SK-N-SH (cell line): ENCODE data around the gene CXorf65. TPM values are rescaled to one million over a fixed set of nuclear protein-coding genes. Genes with fewer than 3 reads are reported as not detected.

Source experiments
- CTCF ChIA-PET: fragments of 300-600, 350-600 bp; formaldehyde crosslinking; extraction: SDS; loops from one replicate; lab custom pipeline; 2021; lab: Yijun Ruan, JAX
- POLR2A ChIA-PET: fragments of 350-600 bp; sonication (Branson Sonifier 250); formaldehyde crosslinking; extraction: SDS; loops from one replicate; lab custom pipeline; 2020; ENCODE audit warnings: antibody characterized with exemption, inconsistent platforms; lab: Yijun Ruan, JAX
- DNase-seq: peaks from one replicate; pipeline ENCODE4 v3.0.0; 2012
- H2AFZ ChIP-seq: fragments of 200-600 bp; sonication (generic); 2 replicates; pipeline ENCODE4 v1.8.1; 2016; ENCODE audit warnings: antibody characterized with exemption, mild to moderate bottlenecking, low read depth
- H3F3A ChIP-seq: fragments of 200-600 bp; sonication (generic); replicated peaks from 2 replicates; pipeline ENCODE3; 2016; ENCODE audit warnings: antibody characterized with exemption, mild to moderate bottlenecking; ENCODE audit not compliant: insufficient read depth
- H3K27ac ChIP-seq, 2 experiments: fragments of 200-500 bp in 1 of 2; fragments of 200-600 bp in 1 of 2; sonication (Bioruptor generic) in 1 of 2; sonication (generic), shearing (Covaris generic) in 1 of 2; 2 replicates each; pipeline versions ENCODE4 v1.5.1 to v1.6.1; 2014 to 2016; ENCODE audit warnings: low read depth in 2 of 2, inconsistent platforms in 1 of 2, low read length in 1 of 2, mild to moderate bottlenecking in 1 of 2, mixed read lengths in 1 of 2
- H3K27me3 ChIP-seq: fragments of 200-600 bp; sonication (generic), shearing (Covaris generic); 2 replicates; pipeline ENCODE4 v1.6.1; 2016; ENCODE audit warnings: mixed run types; ENCODE audit not compliant: insufficient read depth
- H3K36me3 ChIP-seq, 2 experiments: fragments of 200-500 bp in 1 of 2; fragments of 200-600 bp in 1 of 2; sonication (Bioruptor generic) in 1 of 2; sonication (generic) in 1 of 2; replicated peaks in 1 of 2; 2 replicates each; pipeline versions ENCODE3 to v1.5.1; 2014 to 2016; ENCODE audit warnings: low read length in 1 of 2, mild to moderate bottlenecking in 1 of 2; ENCODE audit not compliant: insufficient read depth in 2 of 2, control insufficient read depth in 1 of 2
- H3K4me1 ChIP-seq, 2 experiments: fragments of 200-500 bp in 1 of 2; fragments of 200-600 bp in 1 of 2; sonication (Bioruptor generic) in 1 of 2; sonication (generic), shearing (Covaris generic) in 1 of 2; 2 replicates each; pipeline versions ENCODE4 v1.5.1 to v1.6.1; 2014 to 2016; ENCODE audit warnings: low read depth in 1 of 2, low read length in 1 of 2, mixed run types in 1 of 2; ENCODE audit not compliant: insufficient read depth in 2 of 2, control insufficient read depth in 1 of 2
- H3K4me2 ChIP-seq: fragments of 200-600 bp; sonication (generic), shearing (Covaris generic); 2 replicates; pipeline ENCODE4 v1.6.1; 2017; ENCODE audit warnings: mixed run types
- H3K4me3 ChIP-seq, 2 experiments: fragments of 200-500 bp in 1 of 2; fragments of 200-600 bp in 1 of 2; sonication (Bioruptor generic) in 1 of 2; sonication (generic), shearing (Covaris generic) in 1 of 2; 2 replicates each; pipeline versions ENCODE4 v1.5.1 to v1.8.1; 2014 to 2016; ENCODE audit warnings: low read depth in 2 of 2, inconsistent platforms in 1 of 2, low read length in 1 of 2, mild to moderate bottlenecking in 1 of 2, mixed read lengths in 1 of 2, moderate library complexity in 1 of 2
- H3K79me2 ChIP-seq: fragments of 200-600 bp; sonication (generic); 2 replicates; pipeline ENCODE4 v1.8.1; 2017; ENCODE audit warnings: mild to moderate bottlenecking; ENCODE audit not compliant: insufficient read depth
- H3K9ac ChIP-seq: fragments of 200-600 bp; sonication (generic); 2 replicates; pipeline ENCODE4 v1.6.1; 2017; ENCODE audit warnings: mixed run types
- H3K9me2 ChIP-seq: fragments of 200-600 bp; sonication (generic); 2 replicates; pipeline ENCODE4 v1.6.1; 2017; ENCODE audit warnings: mixed run types
- H3K9me3 ChIP-seq: fragments of 200-600 bp; sonication (generic); 2 replicates; pipeline ENCODE4 v1.6.1; 2017; ENCODE audit warnings: mixed run types, mild to moderate bottlenecking, moderate library complexity
- H4K20me1 ChIP-seq: fragments of 200-600 bp; sonication (generic); 2 replicates; pipeline ENCODE4 v1.6.1; 2017; ENCODE audit warnings: mild to moderate bottlenecking, mixed run types; ENCODE audit not compliant: insufficient read depth
- CTCF ChIP-seq: fragments of 200-600 bp; sonication (generic); IDR thresholded peaks from 2 replicates; pipeline ENCODE4 v1.6.1; 2017; ENCODE audit warnings: antibody characterized with exemption, mild to moderate bottlenecking, moderate library complexity
- EZH2phosphoT487 ChIP-seq: fragments of 200-600 bp; sonication (generic); IDR thresholded peaks from 2 replicates; pipeline ENCODE4 v1.6.1; 2017; ENCODE audit warnings: low read depth, mixed run types, mild to moderate bottlenecking, antibody characterized with exemption, moderate library complexity, borderline replicate concordance
- FOSL2 ChIP-seq: IDR thresholded peaks from 2 replicates; pipeline ENCODE4 v1.4.0; 2012; ENCODE audit warnings: low read depth, mild to moderate bottlenecking, moderate library complexity, borderline replicate concordance
- FOXJ3 ChIP-seq: sonication (generic); formaldehyde crosslinking; IDR thresholded peaks from 2 replicates; pipeline ENCODE4 v1.5.1; 2020; ENCODE audit warnings: mild to moderate bottlenecking, missing genetic modification reagents
- FOXM1 ChIP-seq: IDR thresholded peaks from 2 replicates; pipeline ENCODE4 v1.4.0; 2012; ENCODE audit warnings: low read depth, mild to moderate bottlenecking
- GABPA ChIP-seq: IDR thresholded peaks from 2 replicates; pipeline ENCODE4 v1.4.0; 2012; ENCODE audit warnings: low read depth, mild to moderate bottlenecking
- JUND ChIP-seq: IDR thresholded peaks from 2 replicates; pipeline ENCODE4 v1.4.0; 2012
- MAX ChIP-seq: IDR thresholded peaks from 2 replicates; pipeline ENCODE4 v1.4.0; 2012; ENCODE audit warnings: low read depth
- MEF2A ChIP-seq: IDR thresholded peaks from 2 replicates; pipeline ENCODE4 v1.4.0; 2012; ENCODE audit warnings: low read depth, borderline replicate concordance
- MXI1 ChIP-seq: IDR thresholded peaks from 2 replicates; pipeline ENCODE4 v1.6.1; 2012; ENCODE audit warnings: mild to moderate bottlenecking, low read depth, low read length, improper control_type of control experiment
- NRF1 ChIP-seq: IDR thresholded peaks from 2 replicates; pipeline ENCODE4 v1.6.1; 2012; ENCODE audit warnings: low read depth, mild to moderate bottlenecking, low read length
- RXRA ChIP-seq: IDR thresholded peaks from 2 replicates; pipeline ENCODE4 v1.4.0; 2012; ENCODE audit warnings: low read depth, mild to moderate bottlenecking, borderline replicate concordance
- SIN3A ChIP-seq: IDR thresholded peaks from 2 replicates; pipeline ENCODE4 v1.6.1; 2012; ENCODE audit warnings: low read depth, mild to moderate bottlenecking, low read length, moderate library complexity, borderline replicate concordance
- TCF12 ChIP-seq: IDR thresholded peaks from 2 replicates; pipeline ENCODE4 v1.4.0; 2012
- YY1 ChIP-seq: IDR thresholded peaks from 2 replicates; pipeline ENCODE4 v1.4.0; 2012; ENCODE audit warnings: low read depth, mild to moderate bottlenecking
- WGBS: methylation state at CpG from one replicate; pipeline ENCODE4 v1.1.6; 2017; ENCODE audit warnings: low lambda C conversion rate; 5-methylcytosine and 5-hydroxymethylcytosine counted together
- polyA plus RNA-seq, 3 experiments: library from polyadenylated mRNA; depleted of rRNA; stranded (reverse); fragments of >200 nt; gene quantifications; 2 replicates each; pipeline ENCODE4 v1.2.3, GENCODE V29; 2012
- TF ChIP-seq, protein P1 (sequence below): IDR thresholded peaks from 2 replicates; pipeline ENCODE4 v1.4.0; 2012; ENCODE audit warnings: low read depth, borderline replicate concordance

The CXorf65 gene
- polyA plus RNA-seq, 1 of the 3 experiments (the other 2 are of a cell fraction) = not detected

DNA sequence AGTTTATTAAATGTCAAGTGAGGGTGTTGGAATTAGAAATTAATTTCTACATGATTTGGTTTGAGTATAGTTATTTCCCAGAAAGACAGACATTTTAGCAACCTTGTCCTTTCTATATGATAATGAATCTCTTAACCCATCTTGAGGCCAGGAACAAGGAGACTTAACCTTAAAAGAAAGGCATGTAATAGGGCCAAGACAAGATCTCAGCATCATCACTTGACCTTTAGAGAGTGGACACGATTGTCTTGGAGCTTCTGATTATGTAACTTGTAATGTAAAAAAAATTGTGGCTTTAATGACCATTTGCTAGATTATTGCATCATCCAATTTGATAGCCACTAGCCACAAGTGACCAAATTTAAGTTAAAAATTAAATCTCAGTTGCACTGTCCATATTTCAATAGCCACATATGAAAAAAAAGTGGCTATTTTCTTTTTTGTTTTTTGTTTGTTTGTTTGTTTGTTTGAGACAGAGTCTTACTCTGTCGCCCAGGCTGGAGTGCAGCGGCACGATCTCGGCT lies 24.4 kb downstream of the CXorf65 start:
- Histone ChIP-seq H3K79me2 (no peaks in the 10 kb centered on the region), H3K4me3 (no peak overlapping the region), H3K9ac (no peak overlapping the region), H3K9me2 (no peaks in the 10 kb centered on the region), H3K27me3 (peaks cover 5% of the 10 kb centered on the region; the same call in 1 of the 2 replicates), H4K20me1 (no peaks in the 10 kb centered on the region)
- 54% methylated on average over 5 of the region's 5 CpGs for WGBS
- TF ChIP-seq JUND = no peak
- no peak for TF ChIP-seq CTCF
- no peak for TF ChIP-seq FOXM1
- TF ChIP-seq, all 33 proteins: peak for 0
- no peaks in the 10 kb centered on the region for H3K4me1 ChIP-seq
- H3K4me2 ChIP-seq = no peak overlapping the region
- H2AFZ ChIP-seq = peak overlapping the region; percentile 49; the same call in 1 of the 2 replicates
- no peak for DNase-seq
- H3K36me3 ChIP-seq = no peaks in the 10 kb centered on the region
- H3K27ac ChIP-seq = no peak overlapping the region
- H3F3A ChIP-seq = no peaks in the 10 kb centered on the region
- ChIA-PET POLR2A (no interaction called here), CTCF (interaction anchor here (0.6 to 1.5 kb wide), 2 partner anchors 48 to 121 kb away, joined by 3 read pairs; no protein-coding TSS in a partner anchor)
- no peaks in the 10 kb centered on the region for H3K9me3 ChIP-seq

DNA sequence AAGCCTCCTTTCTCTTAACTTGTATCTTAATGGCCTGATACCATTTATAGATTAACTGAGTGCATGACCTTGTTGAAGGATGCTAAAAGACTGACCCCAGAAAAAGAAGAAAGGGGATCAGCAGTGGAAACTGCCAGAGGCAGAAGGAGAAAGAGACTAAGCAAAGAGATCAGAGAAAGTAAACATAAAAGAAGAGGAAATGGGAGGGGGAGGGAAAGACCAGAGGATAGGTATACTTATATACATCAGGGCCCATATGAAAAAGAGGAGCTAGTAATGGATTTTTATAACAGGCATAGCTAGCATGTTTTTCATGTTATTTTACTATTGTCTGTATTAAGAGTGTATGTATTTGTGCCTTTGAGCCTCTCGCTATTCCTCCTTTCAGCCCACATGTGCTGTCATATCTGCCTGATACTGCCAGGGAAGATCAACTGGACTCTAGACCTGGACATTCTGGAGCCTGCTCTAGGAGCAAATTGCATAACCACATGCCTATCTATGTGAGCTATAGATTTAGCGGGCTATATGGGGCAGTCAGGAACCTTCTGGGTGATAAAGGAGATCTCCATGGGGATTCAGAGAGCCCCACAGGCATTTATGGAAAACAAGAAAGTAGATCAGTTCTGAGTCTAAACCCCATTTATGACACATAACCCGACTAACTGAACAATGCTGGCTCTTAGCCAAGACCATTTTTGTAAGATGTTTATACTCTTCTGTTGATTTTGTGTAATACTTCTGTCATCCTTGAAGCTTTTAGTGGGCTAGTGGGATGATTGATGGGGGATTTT lies 25.0 kb downstream of the CXorf65 start:
- no peaks in the 10 kb centered on the region for H4K20me1 ChIP-seq
- H3K9me2 ChIP-seq = no peaks in the 10 kb centered on the region
- H3K36me3 ChIP-seq = no peaks in the 10 kb centered on the region
- H3K27me3 ChIP-seq = peaks cover 5% of the 10 kb centered on the region; the same call in 1 of the 2 replicates
- H3K4me1 ChIP-seq = no peaks in the 10 kb centered on the region
- no peak overlapping the region for H3K4me2 ChIP-seq
- no peak overlapping the region for H3K27ac ChIP-seq
- H3K9me3 ChIP-seq = no peaks in the 10 kb centered on the region
- POLR2A ChIA-PET = no interaction called here
- H3F3A ChIP-seq = no peaks in the 10 kb centered on the region
- CTCF ChIA-PET = interaction anchor here (0.6 to 1.5 kb wide), 2 partner anchors 48 to 120 kb away, joined by 3 read pairs; no protein-coding TSS in a partner anchor
- 30% methylated on average over 3 of the region's 3 CpGs for whole genome bisulfite sequencing
- no peak overlapping the region for H3K4me3 ChIP-seq
- H3K9ac ChIP-seq = no peak overlapping the region
- DNase-seq = no peak
- no peaks in the 10 kb centered on the region for H3K79me2 ChIP-seq
- TF ChIP-seq MXI1 = no peak
- no peak for TF ChIP-seq RXRA
- no peak for TF ChIP-seq GABPA
- TF ChIP-seq YY1 = no peak
- peak overlapping the region; percentile 49; the same call in 1 of the 2 replicates for H2AFZ ChIP-seq

DNA sequence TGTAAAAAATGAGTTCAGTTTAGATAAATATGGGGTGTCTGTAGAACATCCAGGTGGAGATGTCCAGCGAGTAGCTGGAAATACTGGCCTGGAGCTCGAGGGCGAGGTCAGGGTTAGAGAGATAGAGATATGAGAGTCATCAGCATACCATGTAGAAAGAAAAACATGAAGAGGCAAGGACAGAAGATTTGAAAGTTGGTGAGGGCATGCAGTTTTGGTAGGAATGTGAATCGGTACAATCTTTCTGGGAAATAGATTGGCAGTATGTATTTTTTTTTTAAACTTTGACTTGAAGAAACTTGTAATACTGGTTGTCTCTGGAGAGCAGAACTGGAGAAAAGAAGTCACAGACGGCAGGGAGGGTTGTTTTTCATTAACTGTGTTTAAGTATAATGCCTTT lies 36.0 kb downstream of the CXorf65 start:
- 38% methylated on average over 5 of the region's 5 CpGs for WGBS
- H3K4me3 ChIP-seq = no peak overlapping the region
- peaks cover 6% of the 10 kb centered on the region; the same call in 1 of the 2 replicates for H3K27me3 ChIP-seq
- ChIA-PET POLR2A (no interaction called here), CTCF (no interaction called here)
- no peak overlapping the region for H3K27ac ChIP-seq
- no peak overlapping the region for H3K9ac ChIP-seq
- no peak overlapping the region for H3K4me2 ChIP-seq
- no peak for DNase-seq
- H3K9me3 ChIP-seq = no peaks in the 10 kb centered on the region; the same call in 1 of the 2 replicates
- no peaks in the 10 kb centered on the region for H3K36me3 ChIP-seq
- H4K20me1 ChIP-seq = no peaks in the 10 kb centered on the region
- H3K79me2 ChIP-seq = peaks cover 23% of the 10 kb centered on the region
- H2AFZ ChIP-seq = no peak overlapping the region
- no peak for TF ChIP-seq EZH2phosphoT487
- no peak for TF ChIP-seq SIN3A
- no peak for TF ChIP-seq TCF12
- no peak for TF ChIP-seq FOXJ3
- no peak for TF ChIP-seq FOSL2
- TF ChIP-seq, protein P1, sequence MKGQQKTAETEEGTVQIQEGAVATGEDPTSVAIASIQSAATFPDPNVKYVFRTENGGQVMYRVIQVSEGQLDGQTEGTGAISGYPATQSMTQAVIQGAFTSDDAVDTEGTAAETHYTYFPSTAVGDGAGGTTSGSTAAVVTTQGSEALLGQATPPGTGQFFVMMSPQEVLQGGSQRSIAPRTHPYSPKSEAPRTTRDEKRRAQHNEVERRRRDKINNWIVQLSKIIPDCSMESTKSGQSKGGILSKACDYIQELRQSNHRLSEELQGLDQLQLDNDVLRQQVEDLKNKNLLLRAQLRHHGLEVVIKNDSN = no peak
- TF ChIP-seq NRF1 = no peak
- no peak for TF ChIP-seq MAX
- TF ChIP-seq MXI1 = no peak
- TF ChIP-seq CTCF = no peak
- no peak for TF ChIP-seq MEF2A
- H3F3A ChIP-seq = no peaks in the 10 kb centered on the region
- H3K9me2 ChIP-seq = no peaks in the 10 kb centered on the region
- no peaks in the 10 kb centered on the region for H3K4me1 ChIP-seq
